GM12891 (cell line): ENCODE measurements around the gene CS.

ENCODE experiments used
- DNase-seq: peaks from one replicate; pipeline ENCODE4 v3.0.0; 2011; ENCODE audit warnings: low spot score; ENCODE audit not compliant: insufficient read length
- FAIRE-seq: peaks from 2 replicates; lab custom pipeline; 2011; peaks lifted over from hg19 to GRCh38; lab: Jason Lieb, UNC
- PAX5 ChIP-seq: IDR thresholded peaks from 2 replicates; pipeline ENCODE4 v1.6.1; 2011; ENCODE audit warnings: low read length, moderate library complexity, mild to moderate bottlenecking; ENCODE audit not compliant: insufficient read depth, severe bottlenecking
- POLR2A ChIP-seq: IDR thresholded peaks from 2 replicates; pipeline ENCODE4 v1.6.1; 2011; ENCODE audit warnings: low read depth, low read length, control low read depth
- POLR2AphosphoS5 ChIP-seq: IDR thresholded peaks from 2 replicates; pipeline ENCODE4 v1.6.1; 2011; ENCODE audit warnings: low read depth, low read length, control low read depth
- POU2F2 ChIP-seq: IDR thresholded peaks from 2 replicates; pipeline ENCODE4 v1.6.1; 2011; ENCODE audit warnings: low read depth, mild to moderate bottlenecking, control low read depth, low read length, moderate library complexity
- SPI1 ChIP-seq: IDR thresholded peaks from 2 replicates; pipeline ENCODE4 v1.6.1; 2011; ENCODE audit warnings: low read depth, low read length, control low read depth
- TAF1 ChIP-seq: IDR thresholded peaks from 2 replicates; pipeline ENCODE4 v1.6.1; 2011; ENCODE audit warnings: low read depth, low read length, control low read depth

Gene CS

GRCh38 chr12:56234746-56235436 lies 65.2 kb downstream of the CS start:
- FAIRE-seq, result no peak
- DNase-seq, result no peak
- TF ChIP-seq POLR2A (no peak), SPI1 (no peak), POLR2AphosphoS5 (no peak), POU2F2 (no peak), TAF1 (no peak), PAX5 (no peak)

GRCh38 chr12:56231184-56231582 lies 68.9 kb downstream of the CS start:
- DNase-seq (no peak), FAIRE-seq (no peak)
- no peak for TF ChIP-seq POU2F2
- no peak for TF ChIP-seq POLR2A
- no peak for TF ChIP-seq TAF1
- TF ChIP-seq POLR2AphosphoS5, result no peak
- TF ChIP-seq SPI1, result no peak
- TF ChIP-seq PAX5, result no peak

- no peak for TF ChIP-seq TAF1
- TF ChIP-seq POLR2A, result no peak
- TF ChIP-seq SPI1, result no peak
- no peak for TF ChIP-seq PAX5
- TF ChIP-seq POU2F2, result no peak
- no peak for TF ChIP-seq POLR2AphosphoS5
- DNase-seq (no peak), FAIRE-seq (no peak)
Observed at GRCh38 chr12:56230432-56231183, 69.5 kb downstream of the CS start.

GRCh38 chr12:56229916-56230431 lies 70.2 kb downstream of the CS start, which contains the start of gene SLC39A5:
SLC39A5 (plus strand) TSS chr12:56230051; CDS start chr12:56231275, 1,224 bp downstream.
- TF ChIP-seq SPI1, result no peak
- TF ChIP-seq POLR2A, result no peak
- no peak for TF ChIP-seq TAF1
- DNase-seq, result no peak

GRCh38 chr12:56229082-56229481 lies 71.0 kb downstream of the CS start:
- TF ChIP-seq TAF1, result no peak
- no peak for TF ChIP-seq POLR2A
- TF ChIP-seq SPI1, result no peak
- TF ChIP-seq POU2F2, result no peak
- TF ChIP-seq PAX5, result no peak
- no peak for TF ChIP-seq POLR2AphosphoS5
- DNase-seq (no peak), FAIRE-seq (no peak)

More at GRCh38 chr12:56229916-56230431, 70.2 kb downstream of the CS start, which contains the start of gene SLC39A5:
- FAIRE-seq, result no peak

GRCh38 chr12:56224954-56225353 lies 75.2 kb downstream of the CS start:
- no peak for TF ChIP-seq POLR2A
- TF ChIP-seq TAF1, result no peak
- no peak for TF ChIP-seq PAX5
- no peak for TF ChIP-seq POU2F2
- TF ChIP-seq POLR2AphosphoS5, result no peak
- TF ChIP-seq SPI1, result no peak
- DNase-seq (no peak), FAIRE-seq (no peak)

GRCh38 chr12:56224102-56224701 lies 75.9 kb downstream of the CS start, which contains the start of gene NABP2:
NABP2 (plus strand) TSS chr12:56224342; CDS start chr12:56224857, 515 bp downstream.
- no peak for TF ChIP-seq PAX5
- 0 out of 2 replicates have a peak, but pooled peaks have one; percentile 20 for TF ChIP-seq POLR2A
- peak; percentile 98 for FAIRE-seq
- peak; percentile 99 for DNase-seq

- TF ChIP-seq SPI1, result no peak
- TF ChIP-seq POU2F2, result no peak
- TF ChIP-seq POLR2AphosphoS5, result no peak
- TF ChIP-seq PAX5, result no peak
- FAIRE-seq (no peak), DNase-seq (no peak)
Observed at GRCh38 chr12:56223571-56224101, 76.5 kb downstream of the CS start.

GRCh38 chr12:56222531-56222895 lies 77.6 kb downstream of the CS start:
- TF ChIP-seq SPI1, result no peak
- FAIRE-seq (no peak), DNase-seq (no peak)
